ENCODE results near the gene ALAD.

GRCh38 chr9:113356686-113357292 is 44.3 kb downstream of the ALAD start:
- no peak for TF ChIP-seq CTCF (IDR thresholded peaks at IDR 0.05)
- TF ChIP-seq EP300 (IDR thresholded peaks at IDR 0.05), result no peak
- TF ChIP-seq POLR2A (IDR thresholded peaks at IDR 0.05), result no peak
- no peak for TF ChIP-seq POLR2AphosphoS5 (IDR thresholded peaks at IDR 0.05)

Measured in sigmoid colon (tissue), 4 donors.